H1 (cell line): Measurements from ENCODE around the gene CHD1. TPM values are rescaled to one million over a fixed set of nuclear protein-coding genes. Genes with fewer than 3 reads are reported as not detected.

Experiments
- CTCF ChIA-PET: fragments of 300-600 bp; sonication (Branson Sonifier 250); formaldehyde crosslinking; loops from one replicate; lab custom pipeline; 2021; ENCODE audit not compliant: partially characterized antibody; lab: Charles Lee
- POLR2A ChIA-PET: fragments of 300-600 bp; sonication (Branson Sonifier 250); formaldehyde crosslinking; loops from one replicate; lab custom pipeline; 2021; ENCODE audit warnings: inconsistent platforms; ENCODE audit not compliant: partially characterized antibody; lab: Charles Lee
- DNase-seq, 2 experiments: peaks; one replicate each; pipeline versions ENCODE4 v3.0.0 to v3.0.0-alpha.2; 2010 to 2022; ENCODE audit warnings: low spot score in 2 of 2, low read depth in 1 of 2, mixed read lengths in 1 of 2
- FAIRE-seq: peaks from 2 replicates; lab custom pipeline; 2011; peaks lifted over from hg19 to GRCh38; lab: Jason Lieb, UNC
- H2AFZ ChIP-seq: 2 replicates; pipeline ENCODE4 v1.8.1; 2012; ENCODE audit warnings: low read length, inconsistent platforms
- H2AK5ac ChIP-seq: 2 replicates; pipeline ENCODE4 v1.6.1; 2013; ENCODE audit warnings: low read depth, low read length
- H2BK120ac ChIP-seq: replicated peaks from 2 replicates; pipeline ENCODE3; 2013; ENCODE audit warnings: low read depth, low read length, inconsistent platforms
- H2BK12ac ChIP-seq: 2 replicates; pipeline ENCODE4 v1.6.1; 2013; ENCODE audit warnings: low read depth, low read length
- H2BK15ac ChIP-seq: 2 replicates; pipeline ENCODE4 v1.6.1; 2013; ENCODE audit warnings: low read length
- H2BK20ac ChIP-seq: 2 replicates; pipeline ENCODE4 v1.6.1; 2013; ENCODE audit warnings: low read length
- H2BK5ac ChIP-seq: 2 replicates; pipeline ENCODE4 v1.6.1; 2013; ENCODE audit warnings: low read depth, low read length
- H3K14ac ChIP-seq: 2 replicates; pipeline ENCODE4 v1.6.1; 2013; ENCODE audit warnings: inconsistent platforms; ENCODE audit not compliant: insufficient read length
- H3K18ac ChIP-seq: 2 replicates; pipeline ENCODE4 v1.6.1; 2013; ENCODE audit warnings: low read length; ENCODE audit errors: extremely low read depth
- H3K23ac ChIP-seq: 2 replicates; pipeline ENCODE4 v1.6.1; 2013; ENCODE audit warnings: inconsistent platforms; ENCODE audit not compliant: insufficient read length
- H3K23me2 ChIP-seq: 2 replicates; pipeline ENCODE4 v1.6.1; 2013; ENCODE audit warnings: low read depth, low read length
- H3K27ac ChIP-seq: 2 replicates; pipeline ENCODE4 v1.6.1; 2011; ENCODE audit warnings: low read depth, low read length, inconsistent platforms
- H3K27me3 ChIP-seq, 4 experiments: replicated peaks in 1 of 4; 1 replicate in 1 of 4; 2 replicates in 3 of 4; pipeline versions ENCODE4 v1.6.1 to v1.8.1; 2011 to 2013; ENCODE audit warnings: low read length in 3 of 4, mild to moderate bottlenecking in 3 of 4, inconsistent platforms in 2 of 4, mixed read lengths in 2 of 4, moderate library complexity in 1 of 4; ENCODE audit not compliant: control insufficient read depth in 3 of 4, insufficient read depth in 3 of 4; ENCODE audit errors: extremely low read depth in 1 of 4
- H3K36me3 ChIP-seq, 4 experiments: 2 replicates each; pipeline versions ENCODE4 v1.6.1 to v1.8.1; 2011 to 2013; ENCODE audit warnings: mild to moderate bottlenecking in 4 of 4, low read length in 3 of 4, moderate library complexity in 2 of 4, control low read depth in 1 of 4, inconsistent platforms in 1 of 4; ENCODE audit not compliant: insufficient read depth in 4 of 4, control insufficient read depth in 2 of 4
- H3K4ac ChIP-seq: replicated peaks from 2 replicates; pipeline ENCODE3; 2013; ENCODE audit warnings: low read length, low read depth, mixed read lengths, inconsistent platforms; ENCODE audit not compliant: insufficient read length
- H3K4me1 ChIP-seq, 4 experiments: replicated peaks in 1 of 4; 1 replicate in 1 of 4; 2 replicates in 3 of 4; pipeline versions ENCODE4 v1.6.1 to v1.8.1; 2011 to 2013; ENCODE audit warnings: low read length in 3 of 4, inconsistent platforms in 2 of 4, mixed read lengths in 1 of 4; ENCODE audit not compliant: insufficient read depth in 4 of 4, control insufficient read depth in 3 of 4
- H3K4me2 ChIP-seq, 2 experiments: 2 replicates each; pipeline versions ENCODE4 v1.6.1 to v1.8.1; 2011 to 2013; ENCODE audit warnings: low read depth in 2 of 2, low read length in 2 of 2, control low read depth in 1 of 2, inconsistent platforms in 1 of 2, mild to moderate bottlenecking in 1 of 2; ENCODE audit not compliant: insufficient read depth in 1 of 2
- H3K4me3 ChIP-seq, 4 experiments: fragments of 200-600, 300-600 bp in 1 of 4; sonication (generic), shearing (Covaris generic), sonication (Bioruptor Twin) in 1 of 4; 2 replicates each; pipeline versions ENCODE4 v1.5.1 to v1.8.1; 2011 to 2016; ENCODE audit warnings: low read length in 4 of 4, low read depth in 3 of 4, control low read depth in 2 of 4, inconsistent platforms in 2 of 4, mild to moderate bottlenecking in 2 of 4, mixed read lengths in 1 of 4, moderate library complexity in 1 of 4; ENCODE audit not compliant: insufficient read depth in 2 of 4; ENCODE audit errors: extremely low read depth in 1 of 4
- H3K56ac ChIP-seq: replicated peaks from 2 replicates; pipeline ENCODE3; 2013; ENCODE audit warnings: low read depth, mild to moderate bottlenecking, mixed read lengths, low read length, inconsistent platforms; ENCODE audit not compliant: insufficient read length
- H3K79me1 ChIP-seq: 2 replicates; pipeline ENCODE4 v1.6.1; 2013; ENCODE audit warnings: low read depth, low read length, control low read depth
- H3K79me2 ChIP-seq, 2 experiments: 2 replicates each; pipeline versions ENCODE4 v1.6.1 to v1.8.1; 2012 to 2013; ENCODE audit warnings: low read length in 2 of 2, mild to moderate bottlenecking in 2 of 2, inconsistent platforms in 1 of 2; ENCODE audit not compliant: insufficient read depth in 2 of 2, control insufficient read depth in 1 of 2
- H3K9ac ChIP-seq, 4 experiments: replicated peaks in 1 of 4; 1 replicate in 1 of 4; 2 replicates in 3 of 4; pipeline versions ENCODE4 v1.6.1 to v1.8.1; 2011 to 2013; ENCODE audit warnings: low read depth in 3 of 4, low read length in 3 of 4, control low read depth in 2 of 4, mild to moderate bottlenecking in 2 of 4, moderate library complexity in 2 of 4, inconsistent platforms in 1 of 4; ENCODE audit errors: extremely low read depth in 1 of 4
- H3K9me3 ChIP-seq, 2 experiments: 2 replicates each; pipeline versions ENCODE4 v1.6.1 to v1.8.1; 2012 to 2013; ENCODE audit warnings: mild to moderate bottlenecking in 2 of 2, moderate library complexity in 2 of 2, control low read depth in 1 of 2, inconsistent platforms in 1 of 2, low read depth in 1 of 2, low read length in 1 of 2, mixed read lengths in 1 of 2; ENCODE audit not compliant: insufficient read depth in 2 of 2
- H4K20me1 ChIP-seq, 2 experiments: replicated peaks in 1 of 2; 2 replicates each; pipeline versions ENCODE3 to v1.8.1; 2011 to 2013; ENCODE audit warnings: inconsistent platforms in 2 of 2, low read length in 2 of 2, mild to moderate bottlenecking in 1 of 2; ENCODE audit not compliant: insufficient read depth in 2 of 2, control insufficient read depth in 1 of 2
- H4K5ac ChIP-seq: 2 replicates; pipeline ENCODE4 v1.6.1; 2013; ENCODE audit warnings: low read length, low read depth, mixed read lengths, inconsistent platforms; ENCODE audit not compliant: insufficient read length
- H4K8ac ChIP-seq: 2 replicates; pipeline ENCODE4 v1.8.0; 2013; ENCODE audit warnings: mild to moderate bottlenecking, moderate library complexity, low read length, inconsistent platforms; ENCODE audit not compliant: insufficient read depth; ENCODE audit errors: extremely low read depth
- H4K91ac ChIP-seq: replicated peaks from 2 replicates; pipeline ENCODE3; 2013; ENCODE audit warnings: low read length, mixed read lengths, inconsistent platforms; ENCODE audit not compliant: insufficient read length
- CREB1 ChIP-seq: IDR thresholded peaks from 2 replicates; pipeline ENCODE4 v1.6.1; 2012; ENCODE audit warnings: inconsistent platforms
- EP300 ChIP-seq, 2 experiments: IDR thresholded peaks; 1 replicate in 1 of 2; 2 replicates in 1 of 2; pipeline ENCODE4 v1.6.1; 2011 to 2012; ENCODE audit warnings: low read depth in 2 of 2, low read length in 2 of 2, mild to moderate bottlenecking in 2 of 2, borderline replicate concordance in 1 of 2, inconsistent platforms in 1 of 2, moderate library complexity in 1 of 2
- JUN ChIP-seq: IDR thresholded peaks from 2 replicates; pipeline ENCODE4 v1.6.1; 2011; ENCODE audit warnings: low read depth, mild to moderate bottlenecking, improper control_type of control experiment, low read length
- KDM4A ChIP-seq: IDR thresholded peaks from one replicate; pipeline ENCODE4 v1.7.1; 2012; ENCODE audit warnings: low read depth, mild to moderate bottlenecking, moderate library complexity, low read length, inconsistent platforms; ENCODE audit not compliant: severe bottlenecking
- POLR2AphosphoS5 ChIP-seq: IDR thresholded peaks from 2 replicates; pipeline ENCODE4 v1.6.1; 2011; ENCODE audit warnings: low read depth, low read length
- SIX5 ChIP-seq: IDR thresholded peaks from 2 replicates; pipeline ENCODE4 v1.6.1; 2011; ENCODE audit warnings: mild to moderate bottlenecking, low read depth, low read length
- SRF ChIP-seq: IDR thresholded peaks from 2 replicates; pipeline ENCODE4 v1.6.1; 2011; ENCODE audit warnings: mild to moderate bottlenecking, low read depth, low read length, moderate library complexity
- SUZ12 ChIP-seq: fragments of 200-600 bp; sonication (generic); IDR thresholded peaks from 2 replicates; pipeline ENCODE4 v1.6.1; 2012; ENCODE audit warnings: mild to moderate bottlenecking, inconsistent platforms, low read length, moderate library complexity, mixed read lengths
- WGBS, 2 experiments: shearing (Covaris generic) in 1 of 2; methylation state at CpG; one replicate each; pipeline versions ENCODE4 v1.1.6 to v1.1.7; 2013 to 2015; ENCODE audit warnings: low lambda C conversion rate in 2 of 2, mixed read lengths in 2 of 2, inconsistent platforms in 1 of 2, low coverage in 1 of 2, missing lambda C conversion rate in 1 of 2; ENCODE audit not compliant: insufficient replicate concordance in 2 of 2, insufficient coverage in 1 of 2, insufficient read length in 1 of 2; ENCODE audit errors: extremely low coverage in 1 of 2, missing lambda C conversion rate in 1 of 2; 5-methylcytosine and 5-hydroxymethylcytosine counted together
- polyA plus RNA-seq, 7 experiments: library from polyadenylated mRNA; depleted of rRNA in 3 of 7; stranded (reverse) in 5 of 7; unstranded in 2 of 7; fragments of >200 nt in 5 of 7; fragments of 200-250 nt in 2 of 7; gene quantifications; 1 replicate in 5 of 7; 2 replicates in 1 of 7; 4 replicates in 1 of 7; pipeline versions ENCODE4 v1.2.1 to v1.2.3, GENCODE V29; 2011 to 2013; ENCODE audit warnings: missing spikeins in 2 of 7, mixed read lengths in 2 of 7
- total RNA-seq: library from RNA; stranded (reverse); fragmentation: NEBNext Ultra II Directional; extraction: Animal tissue kit (Norgen Biotek cat#: 25700); gene quantifications from 2 replicates; pipeline ENCODE4 v1.2.1, GENCODE V29; 2021
- TF ChIP-seq, protein P1 (sequence below), 3 experiments: IDR thresholded peaks; 1 replicate in 2 of 3; 2 replicates in 1 of 3; pipeline versions ENCODE4 v1.5.1 to v1.6.1; 2011; ENCODE audit warnings: low read length in 3 of 3, mild to moderate bottlenecking in 3 of 3, inconsistent platforms in 2 of 3, low read depth in 1 of 3, moderate library complexity in 1 of 3; ENCODE audit not compliant: insufficient read depth in 1 of 3; ENCODE audit errors: control extremely low read depth in 1 of 3

Gene CHD1
- total and polyA plus RNA-seq, 2 of the 8 experiments (the other 6 are each of a cell fraction or from before 2014, with no cell fraction given): 15.6 to 53.0 TPM

DNA sequence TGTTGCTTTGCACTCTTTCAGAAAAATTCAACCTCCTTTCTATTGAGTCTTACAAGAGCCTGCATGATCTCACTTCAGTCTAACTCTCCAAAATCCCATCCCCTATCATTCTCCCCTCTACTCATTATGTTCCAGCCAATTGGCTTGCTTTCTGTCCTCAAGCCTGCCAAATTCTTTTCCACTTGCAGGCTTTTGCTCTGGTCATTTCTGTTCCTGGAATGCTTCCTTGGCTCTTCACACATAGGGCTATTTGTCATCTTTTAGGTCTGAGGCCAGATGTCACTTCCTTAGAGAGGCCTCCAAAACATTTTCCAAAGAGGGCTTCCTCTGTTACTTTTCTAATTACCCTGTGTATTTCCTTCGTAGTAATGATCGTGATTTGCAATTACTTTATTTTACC lies 11.8 kb upstream of the CHD1 start:
- CTCF ChIA-PET: interaction anchor here (0.5 to 1.8 kb wide), 2 partner anchors 11 to 121 kb away, joined by 3 to 4 read pairs; no protein-coding TSS in a partner anchor
- Histone ChIP-seq H2BK5ac (no peak overlapping the region), H4K5ac (no peak overlapping the region), H2BK12ac (no peak overlapping the region), H2AFZ (no peak overlapping the region), H3K4me3 (no peak overlapping the region), H3K9ac (no peak overlapping the region), H3K27ac (no peak overlapping the region), H3K23me2 (no peaks in the 10 kb centered on the region), H3K79me1 (no peaks in the 10 kb centered on the region), H3K18ac (no peak overlapping the region), H2BK120ac (no peak overlapping the region), H4K91ac (no peak overlapping the region), H2BK20ac (no peak overlapping the region), H3K36me3 (no peaks in the 10 kb centered on the region), H3K14ac (no peak overlapping the region), H3K23ac (no peak overlapping the region), H3K4me1 (peaks cover 0 to 15% (median 4%) of the 10 kb centered on the region in 4 experiments; a peak in 2 of 7 replicates), H2BK15ac (no peak overlapping the region), H3K9me3 (no peaks in the 10 kb centered on the region), H3K79me2 (no peaks in the 10 kb centered on the region), H2AK5ac (no peak overlapping the region), H3K56ac (no peak overlapping the region), H3K4ac (no peak overlapping the region), H3K27me3 (no peaks in the 10 kb centered on the region), H4K20me1 (no peaks in the 10 kb centered on the region), H4K8ac (no peak overlapping the region), H3K4me2 (no peak overlapping the region)
- POLR2A ChIA-PET: interaction anchor here (1.3 kb wide), 1 partner anchor 11 kb away, joined by 5 read pairs; no protein-coding TSS in a partner anchor
- no peak for FAIRE-seq
- DNase-seq: no peak
- 85% methylated on average over 2 of the region's 2 CpGs; no CpG with 5 or more reads in 1 of the 2 experiments for WGBS, 2 experiments
- TF ChIP-seq JUN: no peak
- no peak for TF ChIP-seq EP300 (IDR thresholded peaks at IDR 0.05; ENCODE audit: borderline replicate concordance in 1 of 2, low read depth in 2 of 2, low read length in 2 of 2)
- TF ChIP-seq, protein P1, sequence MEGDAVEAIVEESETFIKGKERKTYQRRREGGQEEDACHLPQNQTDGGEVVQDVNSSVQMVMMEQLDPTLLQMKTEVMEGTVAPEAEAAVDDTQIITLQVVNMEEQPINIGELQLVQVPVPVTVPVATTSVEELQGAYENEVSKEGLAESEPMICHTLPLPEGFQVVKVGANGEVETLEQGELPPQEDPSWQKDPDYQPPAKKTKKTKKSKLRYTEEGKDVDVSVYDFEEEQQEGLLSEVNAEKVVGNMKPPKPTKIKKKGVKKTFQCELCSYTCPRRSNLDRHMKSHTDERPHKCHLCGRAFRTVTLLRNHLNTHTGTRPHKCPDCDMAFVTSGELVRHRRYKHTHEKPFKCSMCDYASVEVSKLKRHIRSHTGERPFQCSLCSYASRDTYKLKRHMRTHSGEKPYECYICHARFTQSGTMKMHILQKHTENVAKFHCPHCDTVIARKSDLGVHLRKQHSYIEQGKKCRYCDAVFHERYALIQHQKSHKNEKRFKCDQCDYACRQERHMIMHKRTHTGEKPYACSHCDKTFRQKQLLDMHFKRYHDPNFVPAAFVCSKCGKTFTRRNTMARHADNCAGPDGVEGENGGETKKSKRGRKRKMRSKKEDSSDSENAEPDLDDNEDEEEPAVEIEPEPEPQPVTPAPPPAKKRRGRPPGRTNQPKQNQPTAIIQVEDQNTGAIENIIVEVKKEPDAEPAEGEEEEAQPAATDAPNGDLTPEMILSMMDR (IDR thresholded peaks at IDR 0.05; ENCODE audit: control extremely low read depth in 1 of 3, insufficient read depth in 1 of 3, low read depth in 1 of 3, low read length in 3 of 3): no peak
- no peak for TF ChIP-seq SRF
- no peak for TF ChIP-seq CREB1
- TF ChIP-seq KDM4A: no peak
- TF ChIP-seq SIX5: no peak
- TF ChIP-seq POLR2AphosphoS5: no peak
- no peak for TF ChIP-seq SUZ12
